GM19240 (cell line): ENCODE data around the gene ATG5.

ENCODE experiments used
- DNase-seq: peaks from one replicate; pipeline ENCODE4 v3.0.0; 2011; ENCODE audit warnings: low spot score; ENCODE audit not compliant: insufficient read length

ATG5 gene

DNA sequence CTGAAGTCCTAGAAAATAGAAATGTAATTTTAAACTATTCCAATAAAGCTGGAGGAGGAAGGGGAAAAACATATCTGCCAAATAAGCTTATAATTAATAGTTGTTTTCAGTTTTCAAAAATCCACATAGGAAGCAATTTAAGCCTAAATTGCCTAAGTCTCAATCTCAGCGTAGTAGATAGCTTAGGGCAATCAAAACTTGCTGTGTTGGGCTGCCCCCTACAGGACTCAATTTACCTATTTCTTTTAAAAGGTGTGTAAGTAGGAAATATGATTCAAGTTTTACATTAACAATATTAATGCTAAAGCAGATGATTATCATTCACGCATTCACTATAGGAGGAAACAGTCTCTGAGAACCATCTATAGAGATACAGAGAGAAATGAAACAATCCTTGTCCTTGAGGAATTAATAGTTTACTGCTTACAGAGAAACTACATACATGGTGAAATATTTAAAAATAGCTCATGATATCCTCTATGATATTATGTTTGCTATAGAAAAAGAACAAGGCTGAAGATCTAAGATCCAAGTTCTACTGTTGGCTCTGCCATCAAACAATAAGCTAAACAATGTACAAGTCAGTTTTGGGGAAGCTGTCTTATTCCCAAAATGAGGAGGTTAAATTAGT, 102.1 kb downstream of the ATG5 start:
- DNase-seq: no peak

DNA sequence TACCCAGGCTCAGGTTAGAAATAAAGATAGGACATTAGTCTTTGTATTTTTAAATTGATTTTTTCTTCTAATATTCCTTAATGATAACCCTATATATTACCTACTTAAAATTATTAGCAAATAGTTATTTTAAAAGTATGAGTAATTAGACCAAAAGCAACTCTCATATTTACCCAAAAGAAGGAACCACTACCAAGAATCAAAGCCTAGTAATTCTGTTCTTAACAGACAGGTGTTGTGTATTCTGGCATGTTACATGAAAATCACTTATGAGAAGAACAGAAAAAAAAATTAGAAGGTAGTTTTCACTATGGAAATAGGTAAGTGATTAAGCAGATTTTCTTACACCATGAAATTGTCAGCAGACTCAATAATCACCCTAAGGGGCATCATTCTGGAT, 105.1 kb downstream of the ATG5 start:
- no peak for DNase-seq

DNA sequence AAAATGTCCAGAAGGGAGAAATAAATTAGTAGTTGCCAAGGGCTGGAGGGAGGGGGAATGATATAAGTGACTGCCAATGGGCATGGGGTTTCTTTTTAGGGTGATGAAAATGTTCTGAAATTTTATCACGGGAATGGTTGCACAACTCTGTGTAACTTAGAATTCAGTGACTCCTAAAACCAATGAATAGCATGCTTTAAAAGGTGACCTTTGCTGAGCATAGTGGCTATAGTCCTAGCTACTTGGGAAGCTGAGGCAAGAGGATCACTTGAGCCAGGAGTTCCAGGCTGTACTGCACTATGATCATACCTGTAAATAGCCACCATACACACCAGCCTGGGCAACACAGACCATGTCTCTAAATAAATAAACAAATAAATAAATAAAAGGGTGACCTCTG, 109.0 kb downstream of the ATG5 start:
- DNase-seq: no peak

- no peak for DNase-seq
These were observed 110.0 kb downstream of the ATG5 start for GRCh38 chr6:106215608-106216007.

DNA sequence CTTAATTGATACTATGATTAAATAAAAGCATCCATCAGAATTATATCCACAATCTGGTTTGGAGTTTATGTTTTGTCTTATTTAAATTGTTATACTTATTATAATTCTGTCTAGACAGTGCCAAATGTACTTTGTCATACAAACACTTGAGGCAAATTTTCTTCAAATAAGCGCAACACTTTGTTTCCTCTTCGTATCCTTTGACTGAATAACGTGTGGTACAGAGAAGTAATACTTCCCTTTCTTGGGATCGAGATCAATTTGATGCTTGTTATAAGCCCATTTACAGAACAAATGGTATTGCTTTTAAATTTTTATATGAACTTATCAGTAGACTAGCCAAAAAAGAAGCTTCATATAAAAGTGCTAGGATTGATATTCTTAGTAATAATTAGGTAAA, 111.0 kb downstream of the ATG5 start:
- DNase-seq: no peak

DNA sequence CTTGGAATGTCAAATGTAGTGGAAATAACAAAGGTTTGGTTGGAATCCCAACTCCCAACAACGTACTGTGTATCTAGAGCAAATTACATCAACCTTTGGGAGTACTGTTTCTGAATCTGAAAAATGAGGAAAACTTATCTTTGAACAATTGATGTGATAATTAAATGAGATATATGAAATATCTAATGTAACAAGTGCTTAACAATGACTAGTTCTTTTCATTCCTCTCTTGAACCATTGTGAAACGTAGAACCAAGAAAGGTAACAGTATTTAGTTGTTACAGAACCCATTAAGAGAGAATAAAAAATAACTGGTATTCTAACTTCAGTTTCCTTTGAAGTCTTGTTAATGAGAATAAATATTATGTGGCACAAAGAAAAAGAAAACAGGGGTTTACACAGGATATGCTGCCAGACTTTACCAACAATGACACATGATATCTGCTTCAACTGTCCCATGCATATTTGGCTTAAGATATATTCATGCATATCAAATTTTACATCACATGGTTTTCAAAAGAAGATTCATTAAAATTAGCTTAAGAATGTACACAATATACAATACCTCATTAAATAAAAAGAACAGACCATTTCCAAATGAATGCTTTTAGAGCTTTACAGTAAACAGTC, 111.8 kb downstream of the ATG5 start:
- DNase-seq: no peak

DNA sequence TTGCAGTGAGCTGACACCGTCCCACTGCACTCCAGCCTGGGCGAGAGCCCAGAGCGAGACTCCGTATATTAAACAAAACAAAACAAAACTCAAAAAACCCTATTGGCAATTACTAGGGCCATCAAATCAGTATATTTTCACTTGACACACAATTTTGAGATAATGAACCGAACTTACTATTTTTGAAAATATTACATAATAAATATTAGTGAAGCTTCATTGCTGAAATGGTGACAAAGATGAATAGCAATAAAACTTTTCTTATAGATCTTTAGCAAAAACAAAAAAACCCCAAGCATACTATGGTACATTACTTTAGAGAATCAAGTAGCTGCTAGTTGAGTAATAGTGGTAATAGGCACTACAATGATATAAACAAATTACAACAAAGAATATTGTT, 113.0 kb downstream of the ATG5 start:
- DNase-seq: no peak

GRCh38 chr6:106206905-106207304, 118.7 kb downstream of the ATG5 start:
- DNase-seq: no peak

DNA sequence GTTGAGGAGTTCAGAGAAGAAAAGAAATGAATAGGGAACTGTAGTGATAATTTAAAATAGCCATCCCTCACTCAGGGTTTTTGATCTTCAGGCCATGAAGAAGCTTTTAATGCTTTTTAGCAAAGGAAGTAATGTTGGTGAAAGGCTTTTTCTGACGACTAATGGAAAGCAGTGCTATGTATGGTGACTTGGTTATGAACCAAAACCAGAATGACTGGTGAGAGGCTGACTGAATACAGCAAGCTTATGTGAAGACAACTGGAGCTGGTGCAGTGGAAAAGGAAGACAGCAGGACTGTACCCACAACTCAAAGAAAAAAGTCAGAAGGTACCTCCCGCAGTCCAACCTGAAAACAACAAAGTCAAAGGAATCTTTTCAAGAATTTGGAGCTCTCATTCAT, 120.6 kb downstream of the ATG5 start:
- DNase-seq: no peak

GRCh38 chr6:106199998-106200397, 125.6 kb downstream of the ATG5 start:
- DNase-seq: no peak

DNA sequence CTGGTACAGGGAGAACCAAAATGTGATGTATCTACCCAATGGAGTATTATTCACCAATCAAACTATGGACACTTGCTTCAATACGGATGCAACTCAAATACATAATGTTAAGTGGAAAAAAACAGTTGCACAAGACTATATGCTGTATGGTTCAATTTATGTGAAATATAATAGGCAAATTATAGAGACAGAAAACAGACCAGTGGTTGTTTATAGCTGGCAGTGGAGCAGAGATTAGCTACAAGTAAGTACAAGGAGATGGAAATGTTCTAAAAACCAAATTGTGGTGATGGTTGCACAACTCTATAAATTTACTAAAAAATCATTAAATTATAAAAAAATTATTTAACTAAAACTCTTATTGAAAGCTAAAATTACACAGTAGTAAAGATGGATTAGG, 126.2 kb downstream of the ATG5 start:
- no peak for DNase-seq

DNA sequence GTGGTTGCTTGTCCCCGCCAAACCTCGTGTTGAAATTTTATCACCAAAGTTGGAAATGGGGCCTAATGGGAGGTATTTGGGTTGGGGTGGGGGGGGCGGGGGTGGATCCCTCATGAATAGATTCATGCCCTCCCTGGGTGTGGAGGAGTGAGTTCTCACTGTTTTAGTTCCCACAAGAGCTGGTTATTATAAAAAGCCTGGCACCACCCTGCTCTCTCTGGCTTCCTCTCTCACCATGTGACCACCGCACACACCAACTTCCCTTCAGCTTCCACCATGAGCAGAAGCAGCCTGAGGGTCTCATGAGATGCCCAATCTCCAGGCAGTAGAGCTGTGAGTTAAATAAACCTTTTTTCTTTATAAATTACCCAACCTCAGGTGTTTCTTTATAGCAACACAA, 128.1 kb downstream of the ATG5 start:
- no peak for DNase-seq

DNA sequence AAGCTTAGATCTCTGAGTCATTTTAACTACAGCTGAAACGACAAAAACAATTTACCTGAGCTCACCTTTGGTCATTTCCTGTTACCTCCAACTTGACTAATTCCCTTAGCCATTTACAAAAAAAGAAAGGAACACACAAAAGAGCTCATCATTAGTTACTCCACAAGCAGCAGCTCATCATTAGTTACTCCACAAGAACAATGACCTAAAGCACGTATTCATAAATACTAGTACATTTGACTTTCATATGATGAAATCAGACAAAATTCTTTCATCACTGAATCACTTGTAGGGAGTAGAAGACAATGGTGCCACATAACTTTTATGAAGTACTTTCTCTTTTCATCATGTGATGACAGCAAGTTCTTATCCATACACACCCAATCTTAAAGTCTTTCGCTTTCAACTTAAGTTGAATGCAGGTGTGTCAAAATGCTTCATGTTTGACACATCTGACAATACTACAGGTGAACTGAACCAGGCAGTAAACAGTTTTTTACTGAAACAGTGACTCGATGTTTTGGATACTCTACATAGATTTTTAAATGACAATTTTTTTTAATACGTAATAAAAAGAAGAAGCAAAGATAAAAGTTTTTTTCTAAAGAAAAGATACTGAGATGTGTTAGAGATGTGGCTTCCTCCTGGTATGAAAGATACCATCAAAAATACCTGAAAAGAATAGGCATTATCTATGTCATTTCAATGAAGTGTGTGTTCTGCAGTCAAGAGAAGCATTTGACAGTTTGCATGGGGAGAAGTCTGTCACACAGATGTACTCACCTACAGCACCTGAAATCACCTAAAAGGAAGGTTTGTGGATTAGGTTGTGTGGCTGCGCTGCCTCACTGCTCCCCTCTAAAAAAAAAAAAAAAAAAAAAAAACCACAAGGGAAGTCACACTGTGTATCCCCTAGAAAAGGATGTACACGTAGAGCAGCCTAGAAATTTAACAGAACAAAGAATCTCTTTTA, 130.3 kb downstream of the ATG5 start:
- no peak for DNase-seq

- no peak for DNase-seq
These were observed 132.7 kb downstream of the ATG5 start for GRCh38 chr6:106192824-106193223.

DNA sequence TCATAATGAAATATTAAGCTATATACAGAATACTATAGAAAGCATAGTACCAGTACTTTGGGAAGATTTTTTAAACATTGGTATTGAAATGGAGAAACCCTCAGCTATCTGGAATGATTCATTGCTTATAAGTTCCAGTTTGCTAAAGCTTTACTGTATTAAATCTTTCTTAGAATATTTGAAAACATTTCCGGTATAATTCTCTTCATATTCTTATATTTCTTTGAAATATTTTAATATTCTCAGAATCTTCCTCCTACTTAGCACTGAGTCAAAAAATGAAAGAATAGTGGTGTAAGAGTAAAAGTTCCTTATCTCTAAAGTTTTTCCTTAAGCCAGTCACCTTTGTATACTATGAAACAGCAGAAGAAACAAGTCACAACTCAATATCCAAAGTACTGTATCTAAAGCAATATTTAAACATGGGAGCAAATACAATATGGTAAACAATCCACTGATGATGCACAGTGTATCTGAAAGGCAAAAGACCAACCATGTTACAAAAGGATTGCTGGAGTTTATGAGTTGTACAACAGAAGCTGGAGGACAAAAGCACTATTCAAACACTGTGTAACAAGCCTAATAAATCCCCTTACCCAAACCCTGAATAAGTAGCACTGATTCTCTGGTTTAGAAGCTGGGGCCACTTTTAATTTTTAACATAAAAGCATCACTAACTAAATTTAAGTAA, 137.3 kb downstream of the ATG5 start:
- no peak for DNase-seq

DNA sequence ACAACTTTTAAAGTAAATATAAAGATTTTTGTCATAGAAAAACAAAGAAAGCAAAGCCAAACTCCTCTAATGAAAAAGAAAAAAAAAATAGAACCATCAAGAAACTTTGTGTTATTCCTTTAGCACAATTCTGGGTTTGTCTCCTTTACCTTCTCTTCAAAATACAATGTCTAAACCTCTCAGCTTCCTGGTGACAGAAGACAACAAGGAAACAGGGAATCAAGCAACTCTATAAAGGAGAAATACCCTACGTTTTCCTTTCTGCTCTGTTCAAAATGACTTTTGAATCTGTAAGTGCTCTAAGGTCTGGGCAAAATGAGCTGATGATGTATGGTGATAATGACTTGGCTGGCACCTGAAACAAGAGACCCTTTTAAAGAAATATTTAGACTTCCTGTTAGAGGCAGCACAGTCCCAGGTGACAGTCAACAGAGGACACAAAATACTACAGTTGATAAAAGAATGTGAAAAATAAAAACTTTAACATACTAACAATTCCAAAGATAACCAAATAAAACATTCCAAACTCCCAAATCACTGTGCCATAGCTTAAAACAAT, 138.1 kb downstream of the ATG5 start:
- no peak for DNase-seq

- no peak for DNase-seq
These were observed 138.8 kb downstream of the ATG5 start for GRCh38 chr6:106186714-106187113.

DNA sequence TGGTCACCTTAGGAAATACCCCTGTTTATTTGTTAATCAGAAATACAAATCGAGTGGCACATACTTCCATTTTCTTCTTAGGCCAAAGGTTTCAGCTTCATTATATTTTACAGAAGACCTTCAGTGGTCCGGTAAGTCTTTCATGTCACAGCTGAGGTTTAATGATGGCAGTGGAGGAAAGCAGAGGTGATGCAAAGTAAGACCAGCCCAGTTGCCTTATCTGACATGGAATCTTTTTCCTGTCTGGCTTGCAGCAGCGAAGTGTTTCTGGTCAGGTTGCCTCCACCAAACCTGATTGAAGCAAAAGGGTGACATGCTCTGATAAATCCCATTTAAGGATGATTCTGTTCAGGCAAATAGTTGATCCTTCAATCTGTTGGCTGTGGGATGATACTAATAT, 139.4 kb downstream of the ATG5 start:
- no peak for DNase-seq

GRCh38 chr6:106185615-106186014, 139.9 kb downstream of the ATG5 start:
- DNase-seq: no peak

GRCh38 chr6:106184629-106185028, 140.9 kb downstream of the ATG5 start:
- DNase-seq: no peak

- no peak for DNase-seq
These were observed 142.1 kb downstream of the ATG5 start for GRCh38 chr6:106183430-106183829.
